NCI-H1436 treated with DMSO at 0.1 percent for 48 hours (cell line): ENCODE results near the gene SORBS1.

Source experiments
- DNase-seq: peaks from one replicate; lab custom pipeline; 2025; lab: John Stamatoyannopoulos, UW

Gene SORBS1

DNA sequence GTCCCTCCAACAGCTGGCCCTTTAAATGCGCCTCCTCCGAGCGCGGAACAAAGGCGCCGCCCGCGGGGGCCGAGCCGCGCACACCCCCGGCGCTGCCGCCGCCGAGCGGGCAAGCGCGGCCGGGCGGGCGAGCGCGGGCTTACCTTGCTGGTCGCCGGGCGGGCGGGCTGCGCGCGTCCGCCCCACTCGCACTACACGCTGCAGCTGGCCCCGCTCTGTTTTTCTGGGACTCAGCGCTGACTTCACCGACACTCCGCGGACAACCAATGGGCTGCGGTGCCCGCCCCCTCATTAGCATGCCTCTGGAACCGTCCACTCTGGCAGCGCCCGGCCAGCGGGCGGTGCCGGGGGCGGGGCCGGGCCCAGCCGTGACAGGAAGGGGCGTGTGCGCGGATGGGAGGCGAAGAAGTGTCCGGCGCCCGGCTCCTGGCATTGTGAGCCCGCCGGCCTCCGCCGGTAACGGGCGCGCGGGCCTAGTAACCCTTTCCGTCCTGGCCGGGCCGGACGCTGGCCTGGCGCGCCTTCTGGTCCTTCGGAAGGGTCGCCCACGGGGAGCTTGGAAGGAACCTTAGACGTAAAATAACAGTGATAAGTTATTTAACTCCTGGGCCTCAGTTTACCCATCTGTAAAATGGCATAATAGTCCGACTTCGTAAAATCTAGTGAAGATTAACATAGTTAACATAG is at the start of gene SORBS1:
Gene SORBS1 (minus strand): TSS at position 195 of the 687 bp plus-strand sequence. CDS start 120,236 bp downstream, outside the sequence.
- DNase-seq, result peak; percentile 75

DNA sequence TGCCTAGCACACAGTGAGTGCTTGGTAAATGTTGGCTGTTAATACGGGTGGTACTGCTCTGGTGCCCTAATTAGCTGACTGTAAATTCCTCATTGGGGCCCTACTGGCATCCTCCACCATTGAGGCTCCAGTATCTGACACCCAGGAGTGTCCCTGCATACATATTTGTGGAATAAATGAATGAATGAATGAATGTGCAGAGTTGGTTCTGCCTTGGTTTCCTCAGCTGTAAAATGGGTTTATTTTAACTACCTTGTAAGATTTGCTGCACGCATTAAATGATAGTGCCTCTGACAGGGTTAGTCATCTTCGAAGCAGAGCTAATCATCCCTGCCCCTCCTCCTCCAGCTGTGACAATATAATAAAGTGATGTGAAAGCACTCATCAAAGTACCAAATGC is 49.6 kb upstream of the SORBS1 start:
- no peak for DNase-seq

DNA sequence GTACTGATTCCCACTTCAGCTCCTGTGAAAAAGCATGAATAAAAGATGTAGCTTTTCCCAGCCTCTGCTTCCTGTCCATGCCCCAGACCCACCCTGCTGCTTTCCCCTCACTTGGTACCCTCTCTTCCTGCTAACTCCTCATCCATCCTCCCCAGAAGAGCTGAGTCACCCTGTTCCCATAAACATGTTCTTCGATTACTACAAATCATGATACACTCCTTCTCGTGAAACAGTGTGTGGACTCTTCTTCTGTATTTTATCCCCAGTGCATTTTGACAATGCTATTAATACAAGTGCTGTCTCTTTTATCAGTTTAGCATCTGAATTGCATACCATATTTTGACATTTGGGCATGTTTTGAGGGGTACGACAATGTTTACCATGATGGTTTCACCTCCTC is 45.8 kb upstream of the SORBS1 start:
- no peak for DNase-seq

DNA sequence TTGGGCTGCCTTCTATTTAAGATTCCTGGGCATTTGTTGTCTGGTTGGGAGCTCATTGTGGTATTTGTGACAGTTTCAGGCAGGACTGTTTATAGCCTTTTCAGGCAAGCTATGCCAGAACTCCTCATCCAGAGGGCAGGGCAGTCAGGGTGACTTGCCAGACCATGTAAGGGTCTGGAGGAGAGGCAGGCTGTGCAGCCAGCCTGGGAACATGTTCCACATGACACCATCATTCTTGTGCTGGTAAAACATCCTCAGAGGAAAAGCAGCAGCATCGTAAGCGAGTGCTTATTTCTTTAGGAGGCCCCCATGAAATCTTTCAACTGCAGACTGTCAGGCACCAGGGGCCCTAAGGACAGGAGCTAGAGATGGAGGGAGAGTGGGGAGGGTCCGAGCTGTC is 44.0 kb upstream of the SORBS1 start:
- no peak for DNase-seq

DNA sequence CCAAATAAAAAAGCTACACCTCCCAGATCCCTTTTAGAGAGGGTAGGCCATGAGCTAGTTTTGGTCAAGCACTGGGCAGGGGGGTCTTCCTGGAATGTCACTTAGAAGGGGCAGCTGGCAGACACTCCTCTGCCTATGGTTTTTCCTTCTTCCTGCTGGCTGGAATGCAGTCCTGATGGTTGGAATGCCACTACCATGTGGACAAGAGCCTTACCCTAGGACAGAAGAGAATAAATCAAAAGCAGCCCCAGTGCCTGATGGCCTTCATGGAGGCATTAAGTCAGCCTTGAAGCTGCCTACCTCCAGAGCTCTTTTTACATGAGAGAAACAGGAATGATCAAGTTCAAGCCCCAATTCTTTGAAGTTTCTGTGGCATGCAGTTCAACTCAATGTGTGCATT is 43.5 kb upstream of the SORBS1 start:
- no peak for DNase-seq

DNA sequence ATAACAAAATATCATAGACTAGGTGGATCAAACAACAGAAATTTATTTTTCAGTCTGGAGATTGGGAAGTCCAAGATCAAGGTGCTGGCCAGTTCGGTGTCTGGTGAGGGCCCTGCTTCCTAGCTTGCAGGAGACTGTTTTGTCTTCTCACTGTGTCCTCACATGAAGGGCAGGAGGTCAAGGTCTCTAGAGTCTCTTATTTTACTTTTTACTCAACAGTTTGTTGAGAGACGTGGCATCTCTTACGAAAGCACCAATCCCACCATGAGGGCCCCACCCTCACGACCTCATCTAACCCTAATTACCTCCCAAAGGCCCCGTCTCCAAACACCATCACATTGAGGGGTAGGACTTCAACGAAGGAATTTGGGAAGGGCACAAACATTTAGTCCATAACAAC is 41.2 kb upstream of the SORBS1 start:
- no peak for DNase-seq

DNA sequence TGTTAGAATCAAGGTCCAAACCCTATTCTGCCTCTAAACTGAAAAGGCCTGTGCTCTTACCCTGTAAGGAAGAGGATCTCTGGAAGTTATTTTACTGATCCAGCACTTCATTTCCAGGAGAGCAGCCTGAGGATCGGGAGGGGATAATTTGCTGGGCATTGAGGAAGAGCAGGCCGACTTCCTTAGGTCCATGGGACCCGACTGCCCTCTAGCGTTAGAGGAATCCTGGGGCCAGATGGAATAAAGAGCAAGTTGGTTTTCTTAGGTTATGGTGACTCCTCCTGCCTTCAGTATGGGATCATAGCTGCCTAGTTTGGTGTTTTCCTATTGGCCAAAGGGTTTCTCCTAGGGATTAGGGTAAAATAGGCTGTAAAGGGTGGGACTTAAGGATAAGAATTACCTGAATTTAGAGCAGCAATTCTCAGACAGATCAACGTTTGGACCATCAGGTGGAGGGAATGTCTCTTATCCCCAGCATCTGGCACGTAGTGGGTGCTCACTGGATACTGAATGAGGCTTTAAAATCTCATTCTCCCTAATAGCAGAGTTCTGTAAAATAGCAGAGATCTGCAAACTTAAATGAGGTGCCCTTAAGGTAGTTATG is 40.0 kb upstream of the SORBS1 start:
- DNase-seq, result no peak

DNA sequence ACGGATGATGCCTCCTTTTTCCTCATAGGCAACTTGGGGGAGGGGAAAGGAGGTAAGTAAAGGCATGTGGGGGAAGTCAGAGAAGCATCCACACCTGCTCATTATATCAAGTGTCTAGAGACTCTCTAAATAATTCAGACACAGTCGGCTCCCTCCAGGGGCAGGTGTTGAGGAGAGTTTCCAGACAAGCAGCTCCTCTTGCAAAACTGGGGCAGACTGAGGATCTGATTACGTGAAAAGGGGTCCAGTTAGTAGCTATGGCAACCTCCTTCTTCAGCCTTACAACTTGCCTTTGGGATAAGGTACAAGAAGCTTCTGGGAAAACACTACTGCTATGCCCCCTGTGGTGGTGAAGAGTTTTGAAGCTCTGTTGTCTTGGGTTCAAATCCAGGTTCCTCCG is 39.0 kb upstream of the SORBS1 start:
- no peak for DNase-seq

DNA sequence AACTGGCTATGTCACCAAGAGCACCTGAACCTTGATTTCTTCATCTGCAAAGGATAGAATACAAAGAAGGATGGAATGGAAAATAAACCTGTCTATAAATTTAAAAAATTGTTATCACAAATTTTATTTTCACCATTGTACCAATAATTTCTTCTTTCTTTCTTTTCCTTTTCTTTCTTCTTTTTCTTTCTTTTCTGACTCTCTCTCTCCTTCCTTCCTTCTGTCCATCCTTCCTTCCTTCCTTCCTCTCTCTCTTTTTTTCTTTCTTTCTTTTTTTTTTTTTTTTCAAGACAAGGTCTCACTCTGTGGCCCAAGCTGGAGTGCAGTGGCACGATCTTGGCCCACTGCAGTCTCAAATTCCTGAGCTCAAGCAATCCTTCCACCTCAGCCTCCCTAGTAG is 36.6 kb upstream of the SORBS1 start:
- no peak for DNase-seq

DNA sequence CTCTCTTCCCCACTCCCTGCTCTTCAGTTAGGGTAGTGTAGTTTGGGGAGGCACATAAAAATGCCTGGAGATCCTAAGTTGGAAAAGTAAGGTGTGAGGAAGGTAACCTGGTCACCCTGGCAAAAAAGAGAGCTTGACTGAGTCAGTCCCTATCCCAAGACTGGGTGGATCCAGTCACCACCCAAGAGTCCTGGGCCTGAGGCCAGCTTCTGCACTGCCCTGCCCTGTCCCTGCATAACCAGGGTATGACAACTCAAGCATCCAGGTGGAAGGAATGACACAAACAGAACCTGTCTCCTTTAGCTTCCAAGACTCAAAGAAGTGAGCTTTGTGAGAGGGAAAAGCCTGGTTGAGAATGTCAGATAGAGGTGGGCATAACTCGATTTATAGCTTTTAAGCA is 26.9 kb upstream of the SORBS1 start:
- no peak for DNase-seq

DNA sequence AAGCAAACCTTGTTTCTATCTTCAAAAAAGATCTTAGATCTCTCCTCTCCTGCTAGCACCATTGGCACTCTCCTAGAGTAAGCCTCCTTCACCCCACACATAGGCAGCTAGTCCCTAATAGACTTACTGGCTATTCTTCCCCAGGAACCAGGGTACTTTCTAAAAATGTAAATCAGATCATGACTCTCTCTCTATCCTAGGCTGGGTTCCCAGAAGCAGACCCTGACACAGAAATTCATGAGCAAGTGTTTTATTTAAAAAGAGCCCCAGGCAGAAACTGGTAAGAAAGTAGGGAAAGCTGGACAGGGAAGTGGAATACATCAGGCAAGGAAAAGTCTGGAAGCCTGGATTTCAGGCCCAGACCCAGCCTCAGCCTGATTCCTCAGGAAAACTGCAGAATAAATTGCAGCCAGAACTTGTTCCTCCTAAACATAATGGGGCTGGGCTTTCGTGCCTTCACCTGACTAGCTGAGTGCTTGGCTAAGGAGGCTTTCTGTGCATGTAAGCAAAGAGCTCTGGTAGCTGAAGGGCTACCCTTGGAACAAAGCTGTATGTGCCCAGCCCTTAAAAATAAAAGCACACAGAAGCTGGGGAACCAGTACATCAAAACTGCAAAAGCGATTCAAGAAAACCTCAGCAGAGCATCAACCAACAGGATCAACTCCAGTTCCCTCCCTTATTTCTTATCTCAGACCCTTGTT is 18.8 kb upstream of the SORBS1 start:
- no peak for DNase-seq

DNA sequence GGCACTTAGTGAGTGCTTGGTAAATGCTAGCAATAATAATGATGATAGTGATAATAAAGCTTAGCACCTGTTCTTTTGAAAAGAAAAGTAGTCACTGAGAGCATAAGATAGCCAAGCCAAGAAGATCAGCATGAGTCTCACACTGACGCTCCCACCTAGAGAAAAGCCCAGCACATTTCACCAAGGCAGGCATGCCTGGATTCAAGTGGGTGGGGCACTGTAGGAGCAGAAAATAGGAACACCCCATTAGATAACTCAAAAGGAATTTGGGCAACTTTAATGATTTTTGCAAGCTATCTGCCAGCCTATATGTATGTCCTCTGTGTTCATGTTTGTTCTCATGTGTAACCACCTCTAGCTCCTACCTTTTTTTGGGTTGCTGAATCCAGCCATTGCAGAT is 18.1 kb upstream of the SORBS1 start:
- DNase-seq, result no peak

DNA sequence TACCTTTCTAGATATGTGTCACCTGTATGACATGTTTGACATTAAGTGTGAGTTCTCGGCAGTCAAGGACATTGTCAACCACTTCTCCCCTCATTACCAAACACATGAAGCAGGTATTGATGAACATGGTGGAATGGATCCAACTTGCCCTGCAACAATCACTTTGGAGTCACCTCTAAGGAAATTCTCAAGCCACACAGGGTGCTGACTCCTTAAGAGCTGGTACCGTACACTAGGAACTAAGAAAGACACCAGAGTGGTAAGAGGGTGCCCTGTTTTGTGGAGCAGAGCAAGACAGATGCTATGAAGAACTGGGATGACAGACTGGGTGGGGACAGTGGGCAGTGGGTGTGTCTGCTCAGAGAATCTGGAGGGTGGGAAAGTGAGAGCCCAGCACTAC is 17.4 kb upstream of the SORBS1 start:
- DNase-seq, result no peak

DNA sequence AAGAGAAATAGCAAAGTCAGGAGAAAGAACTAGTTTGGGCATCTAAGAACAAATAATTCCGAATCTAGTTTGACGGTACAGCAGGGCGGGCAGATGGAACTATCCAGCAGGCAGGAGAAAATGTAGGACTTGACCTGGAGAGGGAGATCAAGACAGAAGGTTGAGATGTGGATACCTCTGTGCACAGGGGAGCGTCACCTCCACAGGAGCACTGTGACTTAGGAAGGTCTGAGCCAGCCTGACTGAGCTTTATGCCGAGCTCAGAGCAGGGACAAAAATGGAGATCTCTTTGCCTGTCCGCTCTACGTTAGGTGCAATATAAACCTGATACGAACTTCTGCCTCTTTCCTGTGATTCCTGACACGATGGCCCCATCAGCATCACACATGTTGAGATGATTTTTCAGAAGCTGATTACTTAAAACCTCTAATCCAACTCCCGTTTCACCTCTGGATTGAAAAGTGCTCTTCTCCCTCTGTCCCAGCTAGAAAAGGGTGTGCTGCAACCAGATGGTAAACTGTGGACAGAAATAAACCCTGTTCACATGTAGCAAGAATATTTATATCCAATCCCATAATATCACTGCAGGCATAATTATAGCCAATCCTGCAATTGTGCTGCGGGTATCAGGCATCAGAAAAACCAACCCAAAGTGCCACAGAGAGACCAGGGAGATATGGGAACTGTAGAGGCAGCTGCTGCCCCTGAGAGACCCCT is 13.6 kb upstream of the SORBS1 start:
- DNase-seq, result no peak

DNA sequence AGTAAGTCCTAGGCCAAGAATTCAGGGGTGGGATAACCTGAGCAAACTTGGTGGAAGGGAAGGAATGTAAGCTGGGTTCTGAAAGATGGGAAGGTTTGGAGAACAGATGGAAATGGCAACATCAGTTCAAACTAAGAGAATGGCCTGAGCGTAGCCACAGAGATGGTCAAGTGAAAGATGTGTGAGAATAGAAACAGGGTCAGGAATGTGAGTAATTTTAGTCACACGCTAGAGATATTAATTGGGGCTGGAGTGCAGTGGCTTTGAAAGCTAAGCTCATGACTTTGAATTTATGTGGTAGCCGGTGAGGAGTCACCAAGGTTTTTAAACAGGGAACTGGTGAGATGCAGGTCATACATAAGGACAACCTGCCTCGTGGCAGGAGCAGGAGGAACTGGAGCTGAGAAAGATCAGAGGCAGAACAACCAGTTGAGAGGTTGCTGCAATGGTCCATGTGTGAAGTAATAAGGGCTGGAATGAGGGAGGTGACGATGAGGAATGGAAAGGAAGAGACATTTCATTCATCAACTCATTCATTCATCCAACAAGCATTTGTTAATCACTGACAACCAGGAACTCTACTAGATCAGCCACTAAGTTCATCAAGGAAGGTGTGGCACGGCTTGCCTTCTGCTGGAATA is 12.9 kb upstream of the SORBS1 start:
- no peak for DNase-seq

DNA sequence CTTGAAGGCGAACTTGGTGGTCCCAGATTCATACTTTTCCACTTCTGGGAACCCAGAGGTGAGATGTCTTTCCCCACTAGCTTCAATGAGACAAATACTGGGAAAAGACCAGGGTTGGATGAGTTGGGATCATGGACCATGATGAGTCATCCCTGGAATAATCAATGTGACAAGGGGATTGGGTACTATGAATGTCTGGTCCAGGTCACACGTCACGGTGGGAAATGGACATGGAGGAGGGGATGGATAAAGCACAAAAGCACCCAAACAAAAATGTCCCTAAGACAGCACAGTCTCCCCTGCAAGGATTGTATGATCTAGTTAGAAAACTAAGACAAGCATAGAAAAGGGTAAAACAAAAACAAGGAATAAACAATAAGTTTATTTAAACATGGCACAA is 12.4 kb upstream of the SORBS1 start:
- no peak for DNase-seq

DNA sequence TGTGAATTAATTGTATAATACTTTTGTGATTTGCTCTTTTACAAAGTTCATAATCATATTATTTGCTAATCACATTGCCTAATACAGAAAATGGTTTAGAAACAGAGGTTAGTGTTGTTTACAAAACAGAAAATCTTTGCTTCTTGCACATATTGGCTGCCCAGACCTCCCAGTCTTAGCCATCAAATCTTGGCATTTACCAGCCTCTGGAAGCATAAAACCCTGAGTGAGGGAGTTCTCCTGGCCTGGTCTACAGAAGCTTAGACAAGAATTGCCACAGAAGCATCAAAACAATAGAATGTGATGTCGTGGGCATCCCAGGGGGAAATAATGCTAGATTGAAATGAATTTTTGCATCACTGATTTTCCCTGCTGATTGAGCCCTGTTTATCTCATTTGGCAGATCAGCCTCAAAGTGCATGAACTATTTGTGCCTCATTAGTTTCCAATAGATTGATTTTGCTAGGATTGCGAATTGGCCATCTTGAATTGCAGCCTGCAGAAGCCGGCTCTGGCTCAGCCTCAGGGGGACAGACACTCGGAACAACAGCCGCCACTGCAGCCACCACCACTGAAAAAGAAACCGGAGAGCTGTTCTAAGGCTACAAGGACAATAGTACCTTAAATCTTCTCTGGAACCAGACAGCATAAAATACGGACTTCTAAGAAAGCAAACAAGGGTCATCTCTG is 11.1 kb upstream of the SORBS1 start:
- DNase-seq, result no peak

DNA sequence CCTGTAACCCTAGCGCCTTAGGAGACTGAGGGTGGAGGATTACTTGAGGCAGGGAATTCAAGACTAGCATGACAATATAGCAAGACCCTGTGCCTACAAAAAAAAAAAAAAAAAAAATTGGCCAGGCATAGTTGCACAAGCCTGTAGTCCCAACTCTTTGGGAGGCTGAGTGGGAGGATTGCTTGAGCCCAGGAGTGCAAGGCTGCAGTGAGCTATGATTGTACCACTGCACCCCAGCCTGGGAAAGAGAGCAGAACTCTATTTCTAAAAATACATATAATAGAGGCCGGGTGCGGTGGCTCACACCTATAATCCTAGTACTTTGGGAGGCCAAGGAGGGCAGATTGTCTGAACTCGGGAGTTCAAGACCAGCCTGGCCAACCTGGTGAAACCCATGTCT is 10.2 kb upstream of the SORBS1 start:
- no peak for DNase-seq

DNA sequence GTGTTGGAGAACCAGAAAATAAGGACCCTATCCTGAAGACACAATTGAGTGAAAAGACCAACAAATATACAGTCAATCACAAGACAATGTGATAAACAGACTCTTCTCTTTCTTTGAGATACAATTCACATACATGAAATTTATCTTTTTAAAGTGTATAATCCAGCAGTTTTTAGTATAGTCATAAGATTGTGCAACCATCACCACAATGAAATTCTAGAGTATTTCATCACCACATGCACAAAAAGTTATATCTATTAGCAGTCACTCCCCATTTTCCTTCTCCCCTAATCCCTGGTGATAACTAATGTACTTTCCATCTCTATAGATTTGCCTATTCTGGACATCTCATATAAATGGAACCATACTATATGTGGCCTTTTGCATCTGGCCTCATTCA is 8.2 kb upstream of the SORBS1 start:
- DNase-seq, result no peak

DNA sequence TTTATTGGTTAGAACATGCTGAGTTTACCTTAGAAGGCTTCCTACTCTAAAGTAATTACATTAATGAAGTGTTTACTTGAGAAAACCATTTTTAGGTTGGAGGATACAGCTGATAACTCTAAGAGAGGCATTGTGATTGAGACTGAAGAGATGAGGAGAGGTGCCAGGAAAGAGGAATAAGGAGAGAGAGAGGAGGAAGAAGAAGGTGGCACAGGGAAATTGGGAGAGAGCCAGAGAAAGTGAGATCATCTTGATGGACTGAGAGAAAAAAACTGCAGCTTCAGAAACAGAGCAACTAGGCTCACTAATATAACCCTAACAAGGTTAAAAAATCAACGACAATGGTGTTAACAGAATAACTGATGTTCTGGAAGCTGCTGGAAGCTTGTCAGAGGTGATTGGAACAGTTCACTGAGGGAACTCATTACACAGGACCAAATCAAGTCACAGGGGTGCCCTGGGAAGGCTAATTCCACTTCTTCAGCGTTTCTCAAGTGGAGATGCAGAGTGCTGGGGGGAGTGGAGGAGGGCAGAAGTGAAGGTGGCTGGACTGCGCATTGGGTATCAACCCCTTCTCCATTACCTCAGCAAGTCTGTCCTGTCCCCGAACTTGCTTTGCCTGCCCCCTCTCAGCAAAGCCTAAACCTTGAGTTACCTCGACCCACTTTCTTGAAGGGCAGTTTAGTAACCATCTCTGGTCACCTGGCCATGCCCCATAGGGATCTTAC is 6.9 kb upstream of the SORBS1 start:
- no peak for DNase-seq

DNA sequence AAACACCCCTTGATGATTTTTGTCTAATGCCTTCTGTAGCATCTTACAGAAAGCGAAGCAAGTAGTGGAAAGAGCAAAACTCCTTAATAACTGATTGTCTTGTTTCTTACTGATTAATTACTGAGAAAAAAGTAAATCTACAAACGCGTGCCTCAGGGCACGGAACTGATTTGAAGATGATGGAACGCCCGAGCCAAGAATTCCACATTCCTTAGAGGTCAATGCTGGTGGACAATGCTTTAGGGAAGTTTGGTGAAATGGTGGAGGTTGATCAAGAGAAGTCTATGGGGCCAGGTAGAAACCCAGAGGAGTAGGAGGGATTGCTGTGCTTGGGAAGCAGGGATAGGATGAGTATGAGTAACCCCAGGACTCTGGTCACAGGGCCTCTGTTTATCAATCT is 5.0 kb upstream of the SORBS1 start:
- DNase-seq, result no peak
